Naive B cell (primary cell): ENCODE results near the gene ACTA2. TPM values are rescaled to one million over a fixed set of nuclear protein-coding genes. Genes with fewer than 3 reads are reported as not detected.
A peak's percentile ranks its signal among the peaks of the same experiment; 100 is the strongest.

Experiments
- ATAC-seq, 2 donors: fragments of 150-1000 bp; cut with Tn5 transposase; 2 replicates each; pipeline ENCODE4 v1.10.0; 2021; ENCODE audit warnings: low read depth in 2 of 2, mild to moderate bottlenecking in 2 of 2, moderate library complexity in 2 of 2
- DNase-seq: peaks from one replicate; pipeline ENCODE4 v3.0.0; 2022
- H3K27ac Mint-ChIP-seq, 6 donors: one replicate each; pipeline ENCODE4 v1.8.0; 2020 to 2022; ENCODE audit warnings: mild to moderate bottlenecking in 6 of 6, mixed read lengths in 6 of 6, moderate library complexity in 5 of 6, inconsistent platforms in 2 of 6
- H3K27me3 Mint-ChIP-seq, 3 donors: one replicate each; pipeline ENCODE4 v1.8.0; 2021 to 2022; ENCODE audit warnings: mixed read lengths in 3 of 3, mild to moderate bottlenecking in 1 of 3
- H3K36me3 Mint-ChIP-seq, 2 donors: one replicate each; pipeline ENCODE4 v1.8.0; 2020 to 2022; ENCODE audit warnings: mixed read lengths in 2 of 2, inconsistent platforms in 1 of 2, mild to moderate bottlenecking in 1 of 2
- H3K4me1 Mint-ChIP-seq, 3 donors: one replicate each; pipeline ENCODE4 v1.8.0; 2020 to 2022; ENCODE audit warnings: mixed read lengths in 3 of 3, inconsistent platforms in 1 of 3, mild to moderate bottlenecking in 1 of 3, moderate library complexity in 1 of 3
- H3K4me3 Mint-ChIP-seq, 8 donors: one replicate each; pipeline ENCODE4 v1.8.0; 2020 to 2022; ENCODE audit warnings: mild to moderate bottlenecking in 8 of 8, mixed read lengths in 8 of 8, moderate library complexity in 8 of 8, inconsistent platforms in 2 of 8
- H3K9me3 Mint-ChIP-seq, 7 donors: one replicate each; pipeline ENCODE4 v1.8.0; 2020 to 2022; ENCODE audit warnings: mixed read lengths in 7 of 7, mild to moderate bottlenecking in 5 of 7, inconsistent platforms in 2 of 7, moderate library complexity in 1 of 7
- polyA plus RNA-seq, 6 donors: library from polyadenylated mRNA; unstranded; fragments of 300-500 nt; fragmentation: Illumina TruSeq; gene quantifications; one replicate each; pipeline ENCODE4 v1.2.3, GENCODE V29; 2021; ENCODE audit warnings: low read depth in 6 of 6

Gene ACTA2
- polyA plus RNA-seq, 6 donors from 2014 or later, result 0.44 to 1.4 (median 0.62) TPM; not detected in 2

DNA sequence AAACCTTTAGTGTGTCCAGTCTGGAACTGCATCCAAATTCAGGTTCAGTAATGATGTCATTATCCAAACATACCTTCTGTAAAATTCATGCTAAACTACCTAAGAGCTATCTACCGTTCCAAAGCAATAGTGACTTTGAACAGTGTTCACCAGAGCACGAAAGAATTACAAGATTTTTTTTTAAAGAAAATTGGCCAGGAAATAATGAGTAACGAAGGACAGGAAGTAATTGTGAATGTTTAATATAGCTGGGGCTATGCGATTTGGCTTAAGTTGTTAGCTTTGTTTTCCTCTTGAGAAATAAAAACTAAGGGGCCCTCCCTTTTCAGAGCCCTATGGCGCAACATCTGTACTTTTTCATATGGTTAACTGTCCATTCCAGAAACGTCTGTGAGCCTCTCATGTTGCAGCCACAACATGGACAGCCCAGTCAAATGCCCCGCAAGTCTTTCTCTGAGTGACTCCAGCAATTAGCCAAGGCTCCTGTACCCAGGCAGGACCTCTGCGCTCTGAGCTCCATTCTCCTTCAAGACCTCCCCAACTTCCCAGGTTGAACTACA, 37.3 kb upstream of the ACTA2 start:
- Mint-ChIP-seq H3K4me3 (peak overlapping the region; percentile 93 to 98 (median 95)), H3K4me1 (peaks cover 21 to 35% (median 24%) of the 10 kb centered on the region in 3 donors), H3K36me3 (peaks cover 0 to 8% of the 10 kb centered on the region in 2 donors), H3K27me3 (no peaks in the 10 kb centered on the region), H3K9me3 (peaks cover 3 to 8% (median 6%) of the 10 kb centered on the region in 7 donors), H3K27ac (peak overlapping the region in 5 of 6 donors; percentile 39 to 85 (median 70))
- DNase-seq (no peak), ATAC-seq (no peak)

DNA sequence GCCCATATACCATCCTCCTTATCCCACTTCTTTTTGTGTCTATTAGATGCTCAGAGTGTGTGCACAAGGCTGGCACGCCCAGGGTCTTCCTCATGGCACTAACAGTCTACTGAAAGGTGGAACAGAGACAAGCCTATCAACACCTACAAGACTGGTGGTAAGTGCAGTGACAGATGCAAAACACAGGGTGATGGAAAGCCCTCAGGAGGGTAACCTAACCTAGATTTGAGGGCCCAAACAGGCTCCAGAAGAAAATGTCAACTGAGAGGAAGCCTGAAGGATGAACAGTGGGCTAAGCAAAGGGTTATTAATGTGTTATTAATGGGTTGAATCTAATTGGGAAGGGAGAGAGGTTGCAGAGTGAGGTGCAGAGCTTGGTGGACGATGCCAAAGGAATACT, 36.9 kb upstream of the ACTA2 start:
- no peak for ATAC-seq
- DNase-seq, result no peak
- Mint-ChIP-seq H3K27ac (peak overlapping the region in 4 of 6 donors; percentile 16 to 67 (median 38)), H3K27me3 (no peaks in the 10 kb centered on the region), H3K9me3 (peaks cover 3 to 8% (median 6%) of the 10 kb centered on the region in 7 donors), H3K36me3 (peaks cover 0 to 8% of the 10 kb centered on the region in 2 donors), H3K4me3 (peak overlapping the region; percentile 18 to 98 (median 94)), H3K4me1 (peaks cover 21 to 35% (median 24%) of the 10 kb centered on the region in 3 donors)

DNA sequence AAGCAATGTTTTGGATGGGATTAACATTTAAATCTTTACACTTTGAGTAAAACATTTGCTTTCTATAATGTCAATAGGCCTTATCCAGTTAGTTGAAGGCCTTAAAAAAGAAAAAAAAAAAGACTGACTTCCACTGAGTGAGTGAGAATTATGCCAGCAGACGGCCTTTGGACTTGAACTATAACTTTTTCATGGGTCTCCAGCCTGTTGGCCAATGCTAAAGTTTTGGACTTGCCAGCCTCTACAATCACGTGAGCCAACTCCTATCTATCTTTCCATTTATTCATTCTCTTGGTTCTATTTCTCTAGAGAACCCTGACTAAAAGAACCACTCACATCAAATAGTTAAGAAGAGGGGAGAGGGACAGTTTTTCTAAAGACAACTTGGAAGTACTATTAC, 35.3 kb upstream of the ACTA2 start:
- ATAC-seq (no peak), DNase-seq (no peak)
- no peak overlapping the region for H3K4me3 Mint-ChIP-seq
- H3K36me3 Mint-ChIP-seq, result peaks cover 0 to 8% of the 10 kb centered on the region in 2 donors
- peaks cover 3 to 8% (median 6%) of the 10 kb centered on the region in 7 donors for H3K9me3 Mint-ChIP-seq
- peaks cover 21 to 35% (median 22%) of the 10 kb centered on the region in 3 donors for H3K4me1 Mint-ChIP-seq
- no peaks in the 10 kb centered on the region for H3K27me3 Mint-ChIP-seq
- H3K27ac Mint-ChIP-seq, result peak overlapping the region in 1 of 6 donors; percentile 23

DNA sequence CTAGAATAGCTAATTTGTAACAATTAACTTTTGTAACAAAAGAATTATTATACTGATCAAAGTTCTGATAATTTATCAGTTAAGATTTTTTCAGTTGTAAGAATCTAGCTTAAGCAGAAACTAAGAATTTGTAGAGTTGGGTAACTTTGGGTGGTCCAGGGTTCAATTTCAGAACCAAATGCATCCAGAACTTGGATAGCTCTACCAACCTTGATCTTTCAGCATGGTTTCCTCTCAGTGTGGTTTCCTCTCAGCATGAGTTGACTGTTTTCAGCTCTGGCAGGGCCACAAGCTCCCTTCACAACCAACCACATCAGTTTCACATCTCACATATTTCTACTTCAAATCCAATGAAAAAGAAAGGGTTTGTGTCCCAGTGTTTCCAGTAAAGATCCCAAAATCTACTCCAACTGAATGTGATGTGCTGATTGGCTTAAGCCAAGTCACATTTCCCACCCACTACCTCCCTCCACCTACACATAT, 34.7 kb upstream of the ACTA2 start:
- Mint-ChIP-seq H3K4me3 (no peak overlapping the region), H3K27me3 (no peaks in the 10 kb centered on the region), H3K27ac (peak overlapping the region in 1 of 6 donors; percentile 32), H3K36me3 (peaks cover 0 to 8% of the 10 kb centered on the region in 2 donors), H3K4me1 (peaks cover 18 to 34% (median 21%) of the 10 kb centered on the region in 3 donors), H3K9me3 (peaks cover 3 to 8% (median 6%) of the 10 kb centered on the region in 7 donors)
- ATAC-seq (no peak), DNase-seq (no peak)

DNA sequence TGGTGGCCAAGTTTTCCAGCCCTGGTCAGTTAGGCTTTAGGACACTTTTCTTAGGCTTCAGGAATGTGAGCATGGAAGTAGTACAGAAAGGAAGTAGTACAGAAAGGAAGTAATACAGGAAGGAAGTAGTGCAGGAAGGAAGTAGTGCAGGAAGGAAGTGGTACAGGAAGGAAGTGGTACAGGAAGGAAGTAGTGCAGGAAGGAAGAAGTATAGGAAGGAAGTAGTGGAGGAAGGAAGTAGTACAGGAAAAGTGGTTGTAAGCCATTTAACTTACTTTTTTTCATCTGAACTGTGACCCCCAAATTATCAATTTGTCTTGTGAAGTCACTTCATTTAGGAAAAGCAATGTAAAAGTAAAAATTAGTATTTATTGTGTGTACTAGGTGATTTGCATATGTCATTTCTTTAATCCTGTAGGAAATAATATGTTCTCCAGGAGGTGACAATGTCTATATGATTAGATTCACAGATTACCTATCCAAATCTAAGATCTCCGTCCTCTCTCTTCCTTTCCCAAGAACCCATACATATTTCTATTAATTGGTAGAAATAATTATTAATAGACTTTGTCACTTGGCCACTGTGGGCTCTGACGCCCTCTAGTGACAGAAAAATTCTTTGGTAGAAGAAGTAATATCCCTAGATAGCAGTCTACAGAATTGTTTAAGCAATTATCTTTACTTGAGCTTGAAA, 34.1 kb upstream of the ACTA2 start:
- H3K27me3 Mint-ChIP-seq, result no peaks in the 10 kb centered on the region
- DNase-seq (no peak), ATAC-seq (no peak)
- peak overlapping the region in 3 of 6 donors; percentile 43 to 98 (median 89) for H3K27ac Mint-ChIP-seq
- peaks cover 14 to 28% (median 21%) of the 10 kb centered on the region in 3 donors for H3K4me1 Mint-ChIP-seq
- peak overlapping the region in 2 of 8 donors; percentile 59 to 66 for H3K4me3 Mint-ChIP-seq
- peaks cover 0 to 8% of the 10 kb centered on the region in 2 donors for H3K36me3 Mint-ChIP-seq
- peaks cover 3 to 8% (median 6%) of the 10 kb centered on the region in 7 donors for H3K9me3 Mint-ChIP-seq

DNA sequence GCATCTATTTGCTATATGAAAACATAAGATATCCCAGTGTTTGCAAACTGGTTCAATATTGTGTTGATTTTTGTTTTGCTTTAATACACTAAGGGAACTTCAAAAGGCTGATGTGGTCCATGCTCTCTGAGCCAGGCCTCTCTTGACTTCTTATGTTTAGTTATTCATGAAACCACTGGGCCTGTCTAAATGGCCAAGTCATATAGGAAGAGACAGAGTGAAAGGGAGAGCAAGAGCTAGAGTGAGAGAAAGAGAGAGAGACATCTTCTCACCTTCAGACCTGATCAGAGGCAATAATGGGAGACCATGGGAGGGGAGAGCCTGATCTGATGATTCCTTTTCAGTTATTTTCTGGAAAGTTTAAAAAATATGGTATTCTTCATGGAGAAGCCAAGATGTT, 32.0 kb upstream of the ACTA2 start:
- DNase-seq (no peak), ATAC-seq (no peak)
- Mint-ChIP-seq H3K9me3 (peaks cover 3 to 8% (median 6%) of the 10 kb centered on the region in 7 donors), H3K4me1 (peaks cover 4 to 9% (median 8%) of the 10 kb centered on the region in 3 donors), H3K4me3 (no peak overlapping the region), H3K36me3 (peaks cover 0 to 8% of the 10 kb centered on the region in 2 donors), H3K27ac (no peak overlapping the region), H3K27me3 (no peaks in the 10 kb centered on the region)

DNA sequence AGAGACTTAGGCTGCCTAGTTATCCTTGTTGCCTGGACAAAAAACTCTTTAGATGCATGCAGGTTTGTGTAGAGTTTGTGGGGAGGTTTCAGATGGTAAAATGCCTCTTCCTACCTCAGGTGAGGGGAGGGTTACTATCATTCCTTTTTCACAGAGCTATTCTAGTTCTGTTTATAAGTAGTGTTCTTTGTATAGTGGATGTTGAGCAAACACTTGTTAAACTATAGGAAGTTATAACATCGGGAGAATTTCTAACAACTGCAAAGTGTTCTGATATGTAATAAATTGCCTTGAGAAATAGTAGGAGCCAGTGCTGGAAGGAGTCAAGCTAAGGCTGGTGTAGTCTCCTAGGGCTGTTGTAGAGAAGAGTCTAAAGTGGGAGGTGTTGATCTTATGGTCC, 31.4 kb upstream of the ACTA2 start:
- Mint-ChIP-seq H3K27ac (peak overlapping the region in 2 of 6 donors; percentile 2 to 30), H3K27me3 (peaks cover 0 to 4% (median 0%) of the 10 kb centered on the region in 3 donors)
- ATAC-seq, result no peak

DNA sequence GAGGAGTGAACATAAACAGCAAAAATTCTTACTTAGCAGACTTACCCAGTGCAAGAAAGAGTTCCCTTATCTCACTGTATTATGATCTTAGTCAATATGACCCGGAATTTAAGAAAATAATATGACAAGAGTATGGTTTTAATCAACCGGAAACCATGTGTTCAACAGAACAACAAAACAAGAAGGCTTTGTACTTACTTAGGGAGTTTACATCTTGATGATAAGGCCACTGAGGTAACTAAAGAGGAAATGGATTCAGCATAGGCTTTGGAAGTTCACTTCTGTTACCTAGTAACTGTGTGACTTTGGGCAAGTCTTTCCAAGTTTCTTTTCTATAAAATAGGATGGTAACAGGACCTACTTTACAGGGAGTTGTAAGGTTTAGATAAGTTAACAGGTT, 30.6 kb upstream of the ACTA2 start:
- Mint-ChIP-seq H3K4me3 (no peak overlapping the region), H3K4me1 (peaks cover 4 to 6% (median 5%) of the 10 kb centered on the region in 3 donors), H3K9me3 (peaks cover 3 to 8% (median 6%) of the 10 kb centered on the region in 7 donors), H3K36me3 (peaks cover 0 to 8% of the 10 kb centered on the region in 2 donors), H3K27me3 (peaks cover 0 to 4% (median 0%) of the 10 kb centered on the region in 3 donors), H3K27ac (no peak overlapping the region)
- ATAC-seq, result no peak
- no peak for DNase-seq

More for the DNA sequence above, 31.4 kb upstream of the ACTA2 start:
- H3K36me3 Mint-ChIP-seq, result peaks cover 0 to 8% of the 10 kb centered on the region in 2 donors
- DNase-seq, result no peak
- peaks cover 4 to 6% (median 5%) of the 10 kb centered on the region in 3 donors for H3K4me1 Mint-ChIP-seq
- H3K4me3 Mint-ChIP-seq, result no peak overlapping the region
- peaks cover 3 to 8% (median 6%) of the 10 kb centered on the region in 7 donors for H3K9me3 Mint-ChIP-seq

DNA sequence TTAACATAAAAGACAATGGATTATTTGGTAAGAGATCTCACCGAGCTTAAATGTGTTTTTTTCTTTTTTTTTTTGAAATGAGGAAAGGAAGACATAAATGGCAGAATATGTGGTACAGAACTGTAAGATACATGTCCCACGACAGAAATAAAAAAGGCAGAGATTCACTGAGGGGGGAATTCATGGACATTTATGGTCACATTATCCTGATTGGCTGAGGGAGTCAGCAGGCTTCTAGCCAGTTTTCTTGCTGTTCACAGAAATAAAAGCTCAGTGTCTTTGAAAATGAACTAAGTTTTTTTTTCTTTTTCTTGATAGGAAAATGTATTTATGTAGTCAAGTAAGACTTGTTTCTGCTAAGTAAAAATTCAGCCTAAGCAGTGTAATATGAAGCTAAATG, 29.8 kb upstream of the ACTA2 start:
- ATAC-seq (no peak), DNase-seq (no peak)
- Mint-ChIP-seq H3K36me3 (peaks cover 0 to 8% of the 10 kb centered on the region in 2 donors), H3K27me3 (peaks cover 0 to 4% (median 0%) of the 10 kb centered on the region in 3 donors), H3K4me1 (peaks cover 4 to 6% (median 4%) of the 10 kb centered on the region in 3 donors), H3K4me3 (no peak overlapping the region), H3K27ac (no peak overlapping the region), H3K9me3 (peaks cover 3 to 8% (median 5%) of the 10 kb centered on the region in 7 donors)

DNA sequence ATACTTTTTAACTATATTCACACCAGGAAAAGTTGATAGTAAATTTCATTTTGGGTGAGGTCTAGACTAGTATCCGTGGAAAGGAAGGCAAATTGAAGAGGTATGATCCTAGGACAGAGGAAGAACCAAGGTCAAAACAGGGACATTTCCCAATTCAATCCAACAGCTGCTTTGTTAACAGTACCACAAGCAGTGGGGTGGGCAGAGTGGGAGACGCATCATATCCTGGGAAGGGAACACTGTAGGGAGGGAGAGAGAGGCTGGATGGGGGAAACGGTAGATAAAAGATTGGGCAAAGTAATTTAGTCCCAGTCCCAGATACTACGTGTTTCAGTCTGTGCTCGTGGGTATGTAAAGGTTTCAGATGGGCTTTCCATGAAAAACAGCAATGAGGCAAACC, 28.9 kb upstream of the ACTA2 start:
- ATAC-seq (no peak), DNase-seq (no peak)
- H3K4me3 Mint-ChIP-seq, result no peak overlapping the region
- peaks cover 0 to 4% of the 10 kb centered on the region in 2 donors for H3K36me3 Mint-ChIP-seq
- peaks cover 1 to 5% (median 2%) of the 10 kb centered on the region in 7 donors for H3K9me3 Mint-ChIP-seq
- no peak overlapping the region for H3K27ac Mint-ChIP-seq
- H3K27me3 Mint-ChIP-seq, result peaks cover 0 to 4% (median 0%) of the 10 kb centered on the region in 3 donors
- peaks cover 2 to 3% (median 2%) of the 10 kb centered on the region in 3 donors for H3K4me1 Mint-ChIP-seq

DNA sequence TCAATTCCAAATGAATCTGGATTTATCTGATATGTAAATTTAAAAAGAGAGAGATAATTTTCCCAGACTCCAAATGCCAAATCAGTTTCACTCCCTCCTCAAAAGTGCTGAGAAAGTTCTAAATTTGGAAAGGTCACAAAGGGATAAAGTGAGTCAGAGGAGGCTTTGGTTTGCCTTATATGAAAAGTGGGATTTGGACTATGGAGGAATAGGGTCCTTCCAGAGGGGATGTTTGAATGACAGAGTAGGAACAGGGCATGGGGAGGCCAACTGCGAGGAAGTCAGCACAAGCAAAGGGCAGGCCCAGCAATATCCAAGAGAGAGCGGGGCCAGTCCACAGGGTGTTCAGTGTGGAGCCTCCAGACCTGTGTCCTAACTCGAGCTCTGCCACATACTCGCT, 28.2 kb upstream of the ACTA2 start:
- ATAC-seq (no peak), DNase-seq (no peak)
- no peak overlapping the region for H3K4me3 Mint-ChIP-seq
- peaks cover 0 to 4% (median 0%) of the 10 kb centered on the region in 3 donors for H3K27me3 Mint-ChIP-seq
- no peaks in the 10 kb centered on the region for H3K4me1 Mint-ChIP-seq
- no peaks in the 10 kb centered on the region for H3K9me3 Mint-ChIP-seq
- no peaks in the 10 kb centered on the region for H3K36me3 Mint-ChIP-seq
- no peak overlapping the region for H3K27ac Mint-ChIP-seq

DNA sequence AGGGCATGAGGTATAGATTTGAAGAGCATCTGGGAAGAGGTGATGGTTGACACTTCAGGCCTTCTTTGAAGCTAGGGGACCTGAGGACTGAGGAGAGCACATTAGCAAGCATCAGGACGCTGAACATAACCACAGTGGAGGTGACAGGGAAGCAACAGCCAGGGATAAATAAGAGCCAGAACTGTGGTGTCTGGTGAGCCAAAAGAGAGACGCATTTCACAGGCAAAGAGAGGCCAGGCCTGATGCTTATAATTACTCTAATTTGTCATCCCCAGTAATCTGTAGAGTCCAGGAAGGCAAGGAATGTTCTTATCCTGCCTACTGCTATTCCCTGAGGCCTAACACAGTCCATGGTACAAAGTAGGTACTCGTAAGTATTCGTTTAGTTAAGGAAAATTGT, 27.7 kb upstream of the ACTA2 start:
- Mint-ChIP-seq H3K27me3 (peaks cover 0 to 4% (median 0%) of the 10 kb centered on the region in 3 donors), H3K27ac (no peak overlapping the region), H3K4me3 (no peak overlapping the region), H3K4me1 (peaks cover 1 to 4% (median 3%) of the 10 kb centered on the region in 3 donors), H3K9me3 (no peaks in the 10 kb centered on the region), H3K36me3 (no peaks in the 10 kb centered on the region)
- DNase-seq (no peak), ATAC-seq (no peak)

DNA sequence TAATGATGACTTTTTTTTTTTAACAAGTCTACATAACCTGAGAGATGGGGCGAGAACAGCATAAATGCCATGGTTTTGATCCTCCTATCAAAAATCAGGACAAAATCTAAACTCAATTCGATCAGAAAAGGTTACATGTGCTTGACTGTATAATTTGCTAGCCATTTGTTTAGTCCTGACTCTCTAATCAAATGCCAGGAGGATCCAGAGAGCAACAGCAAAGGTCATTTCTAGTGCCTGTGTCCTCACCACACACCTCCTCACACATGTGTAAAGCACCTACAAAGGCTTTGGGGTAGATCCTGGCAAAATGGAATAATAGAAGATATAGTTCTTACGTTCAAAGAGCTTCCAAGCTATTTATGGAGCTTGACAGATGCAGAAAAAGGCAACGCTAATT, 27.0 kb upstream of the ACTA2 start:
- peaks cover 5 to 11% (median 8%) of the 10 kb centered on the region in 3 donors for H3K4me1 Mint-ChIP-seq
- H3K36me3 Mint-ChIP-seq, result no peaks in the 10 kb centered on the region
- ATAC-seq, result no peak
- DNase-seq, result no peak
- H3K27ac Mint-ChIP-seq, result no peak overlapping the region
- no peak overlapping the region for H3K4me3 Mint-ChIP-seq
- peaks cover 0 to 4% (median 0%) of the 10 kb centered on the region in 3 donors for H3K27me3 Mint-ChIP-seq
- no peaks in the 10 kb centered on the region for H3K9me3 Mint-ChIP-seq
